GM18505 (cell line): ENCODE data around the gene CLEC16A.

ENCODE experiments used
- ATAC-seq: cut with Tn5 transposase; IDR thresholded peaks from one replicate; pipeline ENCODE4 v1.9.1; 2021; ENCODE audit not compliant: unreplicated experiment
- POLR2A ChIP-seq: IDR thresholded peaks from 4 replicates; pipeline ENCODE4 v1.6.1; 2011; ENCODE audit warnings: borderline replicate concordance; ENCODE audit not compliant: insufficient read depth, insufficient read length; ENCODE audit errors: extremely low read depth

The CLEC16A gene

DNA sequence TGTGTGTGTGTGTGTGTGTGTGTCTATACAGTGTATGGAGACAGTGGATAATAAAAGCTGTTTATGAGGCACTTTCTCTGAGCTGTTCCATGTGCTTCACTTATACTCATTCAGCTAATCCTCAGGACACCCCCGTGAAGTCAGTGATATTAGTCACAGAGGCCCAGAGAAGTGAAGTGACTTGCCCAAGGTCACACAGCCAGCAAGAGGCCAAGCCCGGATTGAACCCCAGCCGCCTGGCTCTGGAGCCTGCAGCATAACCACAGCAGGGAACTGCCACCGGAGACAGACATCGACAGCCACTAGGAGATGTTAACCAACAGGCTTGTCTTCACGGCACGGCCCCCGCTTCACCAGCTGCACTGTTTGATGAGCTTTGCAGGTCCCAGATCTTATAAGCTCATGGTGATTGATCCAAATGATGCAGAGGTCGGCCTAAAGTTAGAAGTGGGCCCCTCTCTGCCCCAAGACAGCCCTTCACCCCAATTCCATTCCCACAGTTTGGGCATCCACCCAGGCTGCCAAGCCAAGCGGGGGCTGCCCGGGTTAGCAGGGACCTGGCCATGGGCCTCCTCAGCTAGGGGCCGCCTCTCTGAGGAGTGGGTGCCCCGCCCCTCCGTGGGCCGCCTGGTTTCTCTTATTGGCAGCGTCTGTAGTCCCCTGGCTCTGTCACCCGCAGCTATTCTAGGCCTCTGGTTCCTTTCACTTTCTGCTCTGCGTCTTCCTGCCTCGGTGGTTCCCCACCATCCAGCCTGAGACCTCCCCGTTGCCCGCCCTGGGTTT, 280.7 kb downstream of the CLEC16A start:
- ATAC-seq = peak; percentile 88
- TF ChIP-seq POLR2A = peak; percentile 59

DNA sequence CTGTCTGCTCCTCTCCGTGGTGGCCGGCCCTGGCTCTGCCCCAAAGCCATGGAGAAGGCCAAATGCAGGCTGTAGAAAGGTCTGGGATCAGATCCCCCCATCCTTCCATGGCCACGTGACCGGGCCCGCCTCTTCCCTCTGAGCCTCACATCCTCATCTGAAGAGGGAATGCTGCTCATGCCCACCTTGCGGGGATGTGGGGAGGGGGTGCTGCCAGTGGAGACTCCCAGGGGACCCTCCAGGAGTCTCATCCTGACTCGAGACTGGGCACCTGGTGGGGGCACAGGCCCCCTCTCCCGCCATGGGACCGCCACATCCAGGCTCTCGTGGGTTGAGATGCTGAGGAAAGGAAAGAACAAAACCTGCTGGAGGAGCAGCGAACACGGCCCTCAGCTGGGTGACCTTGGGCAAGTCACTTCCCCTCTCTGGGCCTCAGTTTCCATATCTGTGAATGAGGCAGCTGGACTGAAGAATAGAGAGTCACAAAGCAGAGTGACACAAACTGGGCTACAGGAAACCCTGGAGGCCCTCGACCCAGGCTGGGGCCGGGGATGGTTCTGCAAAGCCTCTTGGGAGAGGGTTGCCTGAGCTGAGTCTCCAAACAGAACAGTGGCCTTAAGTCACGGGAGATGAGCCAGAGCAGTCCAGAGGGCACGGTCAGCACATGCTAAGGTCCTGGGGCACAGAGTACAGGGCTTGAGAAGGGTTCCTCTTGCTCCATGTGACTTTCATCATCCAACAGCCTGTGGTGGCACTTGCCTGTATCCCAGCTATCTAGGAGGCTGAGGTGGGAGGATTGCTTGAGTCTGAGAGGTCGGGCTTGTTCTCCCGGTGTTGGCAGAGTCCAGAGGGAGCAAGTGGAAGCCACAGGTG, 281.5 kb downstream of the CLEC16A start:
- no peak for ATAC-seq
- TF ChIP-seq POLR2A = peak; percentile 42

GRCh38 chr16:11229432-11229831, 285.1 kb downstream of the CLEC16A start:
- no peak for TF ChIP-seq POLR2A
- no peak for ATAC-seq

DNA sequence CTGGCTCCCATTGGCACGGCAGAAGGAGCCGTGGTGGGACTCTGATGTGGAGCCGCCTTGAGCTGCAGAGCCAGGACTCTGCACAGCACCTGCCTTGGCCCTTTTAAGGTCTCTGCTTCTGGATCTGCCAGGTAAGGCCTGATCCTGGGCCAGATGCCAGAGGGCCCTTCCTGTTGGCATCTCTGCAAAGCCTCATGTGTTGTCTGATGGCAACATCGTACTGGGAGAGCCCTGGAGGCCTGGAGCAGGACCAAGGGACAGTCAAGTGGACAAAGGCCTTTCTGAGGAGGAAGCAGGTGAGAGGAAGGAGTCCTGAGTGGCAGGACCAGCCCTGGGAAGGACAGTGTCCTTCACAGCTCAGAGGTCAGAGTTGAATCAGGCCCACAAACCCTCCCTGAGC, 285.5 kb downstream of the CLEC16A start:
- no peak for TF ChIP-seq POLR2A
- no peak for ATAC-seq

- no peak for TF ChIP-seq POLR2A
- ATAC-seq = no peak
These were observed 287.1 kb downstream of the CLEC16A start for GRCh38 chr16:11231367-11231970.
